ENCODE data around the gene EWSR1.

EWSR1 gene

GRCh38 chr22:29300467-29300806 lies 32.4 kb downstream of the EWSR1 start:
- no peaks in the 10 kb centered on the region for H3K27me3 ChIP-seq (replicated peaks in 2 of 5; ENCODE audit: control insufficient read depth in 4 of 5, insufficient read depth in 5 of 5, low read length in 4 of 5)
- ChIA-PET POLR2A (interaction anchor here (1.1 kb wide), 1 partner anchor 11 kb away, joined by 4 read pairs; no protein-coding TSS in a partner anchor), CTCF (no interaction called here)
- H3K27ac ChIP-seq (ENCODE audit: insufficient read depth in 1 of 2, low read depth in 1 of 2, low read length in 2 of 2, poor library complexity in 1 of 2, severe bottlenecking in 2 of 2): no peak overlapping the region
- peaks cover 0 to 28% (median 21%) of the 10 kb centered on the region in 4 experiments for H3K4me1 ChIP-seq (ENCODE audit: control extremely low read depth in 1 of 4, control insufficient read depth in 4 of 4, insufficient read depth in 4 of 4, low read length in 3 of 4)
- 92% methylated on average over 2 of the region's 4 CpGs for WGBS (ENCODE audit: insufficient coverage)
- no peak for DNase-seq
- no peak overlapping the region for H3K4me3 ChIP-seq (ENCODE audit: control insufficient read depth in 1 of 7, extremely low read depth in 1 of 7, insufficient read depth in 4 of 7, low read depth in 2 of 7, low read length in 6 of 7)
- no peaks in the 10 kb centered on the region for H3K9me3 ChIP-seq (ENCODE audit: control extremely low read depth in 1 of 5, control insufficient read depth in 4 of 5, insufficient read depth in 2 of 5, low read depth in 1 of 5, low read length in 4 of 5)
- H3K36me3 ChIP-seq (ENCODE audit: control insufficient read depth in 4 of 4, insufficient read depth in 4 of 4, low read length in 3 of 4): peaks cover 28 to 55% (median 54%) of the 10 kb centered on the region in 4 experiments

GRCh38 chr22:29300807-29301601 lies 32.9 kb downstream of the EWSR1 start:
- no peaks in the 10 kb centered on the region for H3K9me3 ChIP-seq (ENCODE audit: control extremely low read depth in 1 of 5, control insufficient read depth in 4 of 5, insufficient read depth in 2 of 5, low read depth in 1 of 5, low read length in 4 of 5)
- no peak overlapping the region for H3K27ac ChIP-seq (ENCODE audit: insufficient read depth in 1 of 2, low read depth in 1 of 2, low read length in 2 of 2, poor library complexity in 1 of 2, severe bottlenecking in 2 of 2)
- DNase-seq: peak in 1 of 3 donors; percentile 30
- H3K4me1 ChIP-seq (ENCODE audit: control extremely low read depth in 1 of 4, control insufficient read depth in 4 of 4, insufficient read depth in 4 of 4, low read length in 3 of 4): peaks cover 0 to 32% (median 25%) of the 10 kb centered on the region in 4 experiments
- peaks cover 24 to 49% (median 48%) of the 10 kb centered on the region in 4 experiments for H3K36me3 ChIP-seq (ENCODE audit: control insufficient read depth in 4 of 4, insufficient read depth in 4 of 4, low read length in 3 of 4)
- no peaks in the 10 kb centered on the region for H3K27me3 ChIP-seq (replicated peaks in 2 of 5; ENCODE audit: control insufficient read depth in 4 of 5, insufficient read depth in 5 of 5, low read length in 4 of 5)
- no peak overlapping the region for H3K4me3 ChIP-seq (ENCODE audit: control insufficient read depth in 1 of 7, extremely low read depth in 1 of 7, insufficient read depth in 4 of 7, low read depth in 2 of 7, low read length in 6 of 7)
- 90% methylated on average over 5 of the region's 10 CpGs for WGBS (ENCODE audit: insufficient coverage)
- ChIA-PET POLR2A (interaction anchor here (1.1 kb wide), 1 partner anchor 10 kb away, joined by 4 read pairs; no protein-coding TSS in a partner anchor), CTCF (interaction anchor here (0.9 kb wide), 1 partner anchor 17 kb away, joined by 3 read pairs; no protein-coding TSS in a partner anchor)

GRCh38 chr22:29301716-29302401 lies 33.8 kb downstream of the EWSR1 start:
- ChIA-PET POLR2A (interaction anchor here (1.1 kb wide), 1 partner anchor 10 kb away, joined by 4 read pairs; no protein-coding TSS in a partner anchor), CTCF (interaction anchor here (0.9 to 2.8 kb wide), 5 partner anchors 11 to 19 kb away, joined by 3 to 13 read pairs (median 3); no protein-coding TSS in a partner anchor)
- peaks cover 0 to 39% (median 33%) of the 10 kb centered on the region in 4 experiments for H3K4me1 ChIP-seq (ENCODE audit: control extremely low read depth in 1 of 4, control insufficient read depth in 4 of 4, insufficient read depth in 4 of 4, low read length in 3 of 4)

GRCh38 chr22:29302402-29302680 lies 34.3 kb downstream of the EWSR1 start:
- Histone ChIP-seq H3K9me3 (ENCODE audit: control extremely low read depth in 1 of 5, control insufficient read depth in 4 of 5, insufficient read depth in 2 of 5, low read depth in 1 of 5, low read length in 4 of 5) (no peaks in the 10 kb centered on the region), H3K27me3 (replicated peaks in 2 of 5; ENCODE audit: control insufficient read depth in 4 of 5, insufficient read depth in 5 of 5, low read length in 4 of 5) (no peaks in the 10 kb centered on the region), H3K27ac (ENCODE audit: insufficient read depth in 1 of 2, low read depth in 1 of 2, low read length in 2 of 2, poor library complexity in 1 of 2, severe bottlenecking in 2 of 2) (no peak overlapping the region), H3K36me3 (ENCODE audit: control insufficient read depth in 4 of 4, insufficient read depth in 4 of 4, low read length in 3 of 4) (peaks cover 16 to 36% (median 35%) of the 10 kb centered on the region in 4 experiments), H3K4me1 (ENCODE audit: control extremely low read depth in 1 of 4, control insufficient read depth in 4 of 4, insufficient read depth in 4 of 4, low read length in 3 of 4) (peaks cover 0 to 42% (median 37%) of the 10 kb centered on the region in 4 experiments), H3K4me3 (ENCODE audit: control insufficient read depth in 1 of 7, extremely low read depth in 1 of 7, insufficient read depth in 4 of 7, low read depth in 2 of 7, low read length in 6 of 7) (no peak overlapping the region)
- WGBS (ENCODE audit: insufficient coverage): 100% methylated on average over 2 of the region's 2 CpGs
- ChIA-PET POLR2A (interaction anchor here (1.2 kb wide), 1 partner anchor 9 kb away, joined by 5 read pairs; no protein-coding TSS in a partner anchor), CTCF (interaction anchor here (1.3 to 2.8 kb wide), 5 partner anchors 11 to 19 kb away, joined by 3 to 19 read pairs (median 5); no protein-coding TSS in a partner anchor)
- no peak for DNase-seq

More at GRCh38 chr22:29301716-29302401, 33.8 kb downstream of the EWSR1 start:
- no peak overlapping the region for H3K4me3 ChIP-seq (ENCODE audit: control insufficient read depth in 1 of 7, extremely low read depth in 1 of 7, insufficient read depth in 4 of 7, low read depth in 2 of 7, low read length in 6 of 7)
- no peak overlapping the region for H3K27ac ChIP-seq (ENCODE audit: insufficient read depth in 1 of 2, low read depth in 1 of 2, low read length in 2 of 2, poor library complexity in 1 of 2, severe bottlenecking in 2 of 2)
- DNase-seq: peak in 1 of 3 donors; percentile 19
- no peaks in the 10 kb centered on the region for H3K9me3 ChIP-seq (ENCODE audit: control extremely low read depth in 1 of 5, control insufficient read depth in 4 of 5, insufficient read depth in 2 of 5, low read depth in 1 of 5, low read length in 4 of 5)
- H3K27me3 ChIP-seq (replicated peaks in 2 of 5; ENCODE audit: control insufficient read depth in 4 of 5, insufficient read depth in 5 of 5, low read length in 4 of 5): no peaks in the 10 kb centered on the region
- 98% methylated on average over 12 of the region's 17 CpGs for WGBS (ENCODE audit: insufficient coverage)
- peaks cover 19 to 41% (median 40%) of the 10 kb centered on the region in 4 experiments for H3K36me3 ChIP-seq (ENCODE audit: control insufficient read depth in 4 of 4, insufficient read depth in 4 of 4, low read length in 3 of 4)

- Histone ChIP-seq H3K27me3 (replicated peaks in 2 of 5; ENCODE audit: control insufficient read depth in 4 of 5, insufficient read depth in 5 of 5, low read length in 4 of 5) (no peaks in the 10 kb centered on the region), H3K4me3 (ENCODE audit: control insufficient read depth in 1 of 7, extremely low read depth in 1 of 7, insufficient read depth in 4 of 7, low read depth in 2 of 7, low read length in 6 of 7) (peak overlapping the region in 2 of 7 experiments; percentile 12 to 42), H3K27ac (ENCODE audit: insufficient read depth in 1 of 2, low read depth in 1 of 2, low read length in 2 of 2, poor library complexity in 1 of 2, severe bottlenecking in 2 of 2) (no peak overlapping the region), H3K4me1 (ENCODE audit: control extremely low read depth in 1 of 4, control insufficient read depth in 4 of 4, insufficient read depth in 4 of 4, low read length in 3 of 4) (peaks cover 0 to 45% (median 38%) of the 10 kb centered on the region in 4 experiments), H3K9me3 (ENCODE audit: control extremely low read depth in 1 of 5, control insufficient read depth in 4 of 5, insufficient read depth in 2 of 5, low read depth in 1 of 5, low read length in 4 of 5) (no peaks in the 10 kb centered on the region), H3K36me3 (ENCODE audit: control insufficient read depth in 4 of 4, insufficient read depth in 4 of 4, low read length in 3 of 4) (peaks cover 10 to 31% (median 30%) of the 10 kb centered on the region in 4 experiments)
- ChIA-PET POLR2A (interaction anchor here (0.5 to 1.6 kb wide), 11 partner anchors 8 to 536 kb away, joined by 3 to 9 read pairs (median 3); partner anchors contain the start of genes EMID1 and EWSR1), CTCF (interaction anchor here (1.0 to 2.8 kb wide), 7 partner anchors 7 to 18 kb away, joined by 3 to 19 read pairs (median 5); no protein-coding TSS in a partner anchor)
- WGBS (ENCODE audit: insufficient coverage): 66% methylated on average over 10 of the region's 13 CpGs
- no peak for DNase-seq
Measured at GRCh38 chr22:29302681-29303465, 34.8 kb downstream of the EWSR1 start.

- Histone ChIP-seq H3K36me3 (ENCODE audit: control insufficient read depth in 4 of 4, insufficient read depth in 4 of 4, low read length in 3 of 4) (peaks cover 0 to 5% (median 3%) of the 10 kb centered on the region in 4 experiments), H3K27ac (ENCODE audit: insufficient read depth in 1 of 2, low read depth in 1 of 2, low read length in 2 of 2, poor library complexity in 1 of 2, severe bottlenecking in 2 of 2) (no peak overlapping the region), H3K27me3 (replicated peaks in 2 of 5; ENCODE audit: control insufficient read depth in 4 of 5, insufficient read depth in 5 of 5, low read length in 4 of 5) (no peaks in the 10 kb centered on the region), H3K9me3 (ENCODE audit: control extremely low read depth in 1 of 5, control insufficient read depth in 4 of 5, insufficient read depth in 2 of 5, low read depth in 1 of 5, low read length in 4 of 5) (no peaks in the 10 kb centered on the region), H3K4me1 (ENCODE audit: control extremely low read depth in 1 of 4, control insufficient read depth in 4 of 4, insufficient read depth in 4 of 4, low read length in 3 of 4) (peaks cover 0 to 69% (median 59%) of the 10 kb centered on the region in 4 experiments), H3K4me3 (ENCODE audit: control insufficient read depth in 1 of 7, extremely low read depth in 1 of 7, insufficient read depth in 4 of 7, low read depth in 2 of 7, low read length in 6 of 7) (peak overlapping the region in 5 of 7 experiments; percentile 8 to 83 (median 67))
- ChIA-PET POLR2A (no interaction called here), CTCF (interaction anchor here (1.0 to 1.8 kb wide), 5 partner anchors 9 to 54 kb away, joined by 3 to 7 read pairs (median 3); no protein-coding TSS in a partner anchor)
- WGBS (ENCODE audit: insufficient coverage): 34% methylated on average over 4 of the region's 7 CpGs
- DNase-seq: no peak
Measured at GRCh38 chr22:29305836-29306174, 37.7 kb downstream of the EWSR1 start.
